ENCODE data around the gene RNF144A.

DNA sequence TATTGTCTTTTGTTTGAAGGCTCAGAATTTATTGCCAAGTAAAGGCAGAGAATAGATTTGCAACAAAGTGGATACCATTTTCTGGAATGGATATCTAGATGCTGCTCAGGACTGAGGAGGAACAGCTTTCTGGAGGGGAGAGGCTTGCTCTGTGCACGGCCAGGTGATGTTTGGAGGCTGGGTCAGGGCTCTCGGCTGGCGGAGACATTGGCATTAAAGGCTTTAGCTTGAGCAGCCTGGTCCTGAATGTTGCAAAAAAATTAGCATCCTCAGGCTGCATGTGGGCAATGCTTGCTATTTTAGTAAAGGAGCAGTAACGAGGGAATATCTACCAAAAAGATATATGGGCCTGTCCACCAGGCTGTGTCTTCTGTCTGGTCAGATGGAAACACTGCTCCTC, 20.4 kb downstream of the RNF144A start:
- no peak for TF ChIP-seq ZBTB7A (CRISPR knock-in tag; IDR thresholded peaks at IDR 0.05)
- TF ChIP-seq CTCF (CRISPR knock-in tag; IDR thresholded peaks at IDR 0.05) = no peak
- TF ChIP-seq ZNF790 (CRISPR knock-in tag; IDR thresholded peaks at IDR 0.05; ENCODE audit: borderline replicate concordance) = no peak
- TF ChIP-seq, protein P1, sequence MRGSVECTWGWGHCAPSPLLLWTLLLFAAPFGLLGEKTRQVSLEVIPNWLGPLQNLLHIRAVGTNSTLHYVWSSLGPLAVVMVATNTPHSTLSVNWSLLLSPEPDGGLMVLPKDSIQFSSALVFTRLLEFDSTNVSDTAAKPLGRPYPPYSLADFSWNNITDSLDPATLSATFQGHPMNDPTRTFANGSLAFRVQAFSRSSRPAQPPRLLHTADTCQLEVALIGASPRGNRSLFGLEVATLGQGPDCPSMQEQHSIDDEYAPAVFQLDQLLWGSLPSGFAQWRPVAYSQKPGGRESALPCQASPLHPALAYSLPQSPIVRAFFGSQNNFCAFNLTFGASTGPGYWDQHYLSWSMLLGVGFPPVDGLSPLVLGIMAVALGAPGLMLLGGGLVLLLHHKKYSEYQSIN (CRISPR knock-in tag; IDR thresholded peaks at IDR 0.05; ENCODE audit: borderline replicate concordance) = no peak
- no peak for TF ChIP-seq SKI (IDR thresholded peaks at IDR 0.05; ENCODE audit: partially characterized antibody)
- TF ChIP-seq HOXA3 (CRISPR knock-in tag; IDR thresholded peaks at IDR 0.05) = no peak
- no peak for TF ChIP-seq KDM5A (IDR thresholded peaks at IDR 0.05; ENCODE audit: borderline replicate concordance, low read length)
- TF ChIP-seq ZNF530 (CRISPR knock-in tag; IDR thresholded peaks at IDR 0.05; ENCODE audit: low read depth) = no peak
- no peak for TF ChIP-seq TP53 (CRISPR knock-in tag; conservative IDR thresholded peaks at IDR 0.05)
- no peak for TF ChIP-seq ZNF768 (CRISPR knock-in tag; IDR thresholded peaks at IDR 0.05)
- no peak for TF ChIP-seq HDAC6 (IDR thresholded peaks at IDR 0.05; ENCODE audit: low read depth, low read length)
- TF ChIP-seq, protein P2, sequence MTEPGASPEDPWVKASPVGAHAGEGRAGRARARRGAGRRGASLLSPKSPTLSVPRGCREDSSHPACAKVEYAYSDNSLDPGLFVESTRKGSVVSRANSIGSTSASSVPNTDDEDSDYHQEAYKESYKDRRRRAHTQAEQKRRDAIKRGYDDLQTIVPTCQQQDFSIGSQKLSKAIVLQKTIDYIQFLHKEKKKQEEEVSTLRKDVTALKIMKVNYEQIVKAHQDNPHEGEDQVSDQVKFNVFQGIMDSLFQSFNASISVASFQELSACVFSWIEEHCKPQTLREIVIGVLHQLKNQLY (CRISPR knock-in tag; IDR thresholded peaks at IDR 0.05) = no peak
- no peak for TF ChIP-seq CEBPB (IDR thresholded peaks at IDR 0.05; ENCODE audit: borderline replicate concordance, low read depth, low read length)

All from HepG2 (cell line).